ENCODE results near the gene DCAF17. TPM values are rescaled to one million over a fixed set of nuclear protein-coding genes. Genes with fewer than 3 reads are reported as not detected.

DCAF17 gene
- 21.0 and 21.8 TPM in 2 replicates for total RNA-seq

- peak; percentile 96 for DNase-seq
These were observed at the start of gene DCAF17 for GRCh38 chr2:171434013-171434989. DCAF17 (plus strand) TSS chr2:171434226; CDS start chr2:171434578, 352 bp downstream.

GRCh38 chr2:171386627-171387026, 47.4 kb upstream of the DCAF17 start:
- no peak for DNase-seq

- DNase-seq, result no peak
These were observed 47.0 kb upstream of the DCAF17 start for GRCh38 chr2:171387052-171387451.

GRCh38 chr2:171389325-171389724, 44.7 kb upstream of the DCAF17 start:
- no peak for DNase-seq

GRCh38 chr2:171389780-171390179, 44.2 kb upstream of the DCAF17 start:
- DNase-seq, result no peak

GRCh38 chr2:171390941-171391516, 43.0 kb upstream of the DCAF17 start:
- peak; percentile 88 for DNase-seq

GRCh38 chr2:171391532-171391931, 42.5 kb upstream of the DCAF17 start:
- DNase-seq, result no peak

GRCh38 chr2:171393487-171393886, 40.5 kb upstream of the DCAF17 start:
- no peak for DNase-seq

GRCh38 chr2:171394164-171394740, 39.8 kb upstream of the DCAF17 start:
- DNase-seq, result no peak

- no peak for DNase-seq
These were observed 34.7 kb upstream of the DCAF17 start for GRCh38 chr2:171399292-171399691.

- DNase-seq, result no peak
These were observed 33.6 kb upstream of the DCAF17 start for GRCh38 chr2:171400395-171400794.

GRCh38 chr2:171401947-171402346, 32.1 kb upstream of the DCAF17 start:
- DNase-seq, result no peak

- DNase-seq, result peak; percentile 83
These were observed 31.0 kb upstream of the DCAF17 start for GRCh38 chr2:171402906-171403580.

- DNase-seq, result peak; percentile 86
These were observed 29.8 kb upstream of the DCAF17 start for GRCh38 chr2:171404261-171404660.

GRCh38 chr2:171404719-171405118, 29.3 kb upstream of the DCAF17 start:
- no peak for DNase-seq

- DNase-seq, result no peak
These were observed 28.5 kb upstream of the DCAF17 start for GRCh38 chr2:171405546-171405945.

- no peak for DNase-seq
These were observed 28.0 kb upstream of the DCAF17 start for GRCh38 chr2:171406044-171406443.

- no peak for DNase-seq
These were observed 26.9 kb upstream of the DCAF17 start for GRCh38 chr2:171407030-171407675.

GRCh38 chr2:171407676-171408044, 26.4 kb upstream of the DCAF17 start:
- no peak for DNase-seq

- DNase-seq, result peak; percentile 20
These were observed 24.5 kb upstream of the DCAF17 start for GRCh38 chr2:171409436-171409971.

- DNase-seq, result no peak
These were observed 23.9 kb upstream of the DCAF17 start for GRCh38 chr2:171410101-171410500.

- DNase-seq, result peak; percentile 42
These were observed 23.4 kb upstream of the DCAF17 start for GRCh38 chr2:171410624-171411023.
